GM18505 (cell line): ENCODE data around the gene CCDC57.

Experiments used
- ATAC-seq: cut with Tn5 transposase; IDR thresholded peaks from one replicate; pipeline ENCODE4 v1.9.1; 2021; ENCODE audit not compliant: unreplicated experiment
- POLR2A ChIP-seq: IDR thresholded peaks from 4 replicates; pipeline ENCODE4 v1.6.1; 2011; ENCODE audit warnings: borderline replicate concordance; ENCODE audit not compliant: insufficient read depth, insufficient read length; ENCODE audit errors: extremely low read depth

Gene CCDC57

DNA sequence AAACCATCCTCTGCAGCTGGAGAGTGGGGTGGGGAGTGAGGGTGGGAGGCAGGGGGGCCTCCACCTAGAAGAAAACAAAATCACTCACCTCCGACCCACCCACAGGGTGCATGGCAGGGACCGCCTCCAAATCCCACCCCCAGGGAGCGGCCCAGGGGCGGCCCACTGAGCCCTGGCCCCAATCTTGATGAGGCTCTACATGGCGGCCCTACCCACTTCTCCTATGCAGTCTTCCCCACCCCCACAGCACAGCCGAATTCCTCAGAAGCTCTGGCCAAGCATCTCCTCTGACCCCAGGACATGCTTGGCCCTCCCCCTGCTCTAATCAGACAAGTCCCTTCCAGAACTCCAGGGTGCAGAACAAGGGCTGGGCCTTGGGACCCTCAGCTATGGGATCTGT is 96.4 kb downstream of the CCDC57 start:
- TF ChIP-seq POLR2A: no peak
- ATAC-seq: no peak

- ATAC-seq: no peak
- TF ChIP-seq POLR2A: no peak
These were observed 97.8 kb downstream of the CCDC57 start for GRCh38 chr17:82114872-82115271.

DNA sequence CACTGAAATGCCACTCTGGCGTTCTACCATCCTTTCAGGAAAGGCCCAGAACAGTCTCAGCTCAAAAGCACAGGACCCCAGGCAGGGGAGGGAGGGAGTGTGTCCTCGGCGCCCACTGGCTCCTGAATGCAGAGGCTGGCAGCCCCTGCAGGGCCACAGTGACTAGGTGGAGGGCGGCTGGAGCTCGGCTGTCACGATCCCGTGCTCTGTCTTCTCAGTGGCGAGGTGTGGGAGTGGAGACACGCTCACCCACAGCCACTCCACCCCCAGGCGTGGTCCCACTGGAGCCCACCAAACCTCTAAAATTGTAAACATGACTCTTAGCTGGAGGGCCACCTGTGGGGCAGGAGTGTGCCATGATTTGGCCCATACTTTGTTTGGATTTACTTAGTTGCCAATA is 98.2 kb downstream of the CCDC57 start:
- ATAC-seq: no peak
- no peak for TF ChIP-seq POLR2A

- no peak for TF ChIP-seq POLR2A
- no peak for ATAC-seq
These were observed 98.7 kb downstream of the CCDC57 start for GRCh38 chr17:82113941-82114340.

DNA sequence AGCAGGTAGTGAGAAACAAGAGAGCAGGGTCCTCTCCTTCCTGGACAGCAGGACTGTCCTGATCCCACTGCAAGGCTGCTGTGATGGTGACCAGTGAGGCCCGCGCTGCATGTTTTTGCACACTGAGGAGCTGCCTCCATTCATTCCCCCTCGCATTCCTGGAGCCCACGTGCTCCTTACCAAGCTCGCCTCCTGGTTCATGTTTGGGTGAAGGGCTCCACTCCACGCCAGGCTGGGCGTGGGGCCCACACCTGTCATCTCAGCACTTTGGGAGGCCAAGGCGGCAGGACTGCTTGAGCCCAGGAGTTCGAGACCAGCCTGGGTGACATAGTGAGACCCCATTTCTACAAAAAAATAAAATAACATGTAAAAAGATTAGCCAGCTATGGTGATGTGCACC is 99.2 kb downstream of the CCDC57 start:
- TF ChIP-seq POLR2A: no peak

DNA sequence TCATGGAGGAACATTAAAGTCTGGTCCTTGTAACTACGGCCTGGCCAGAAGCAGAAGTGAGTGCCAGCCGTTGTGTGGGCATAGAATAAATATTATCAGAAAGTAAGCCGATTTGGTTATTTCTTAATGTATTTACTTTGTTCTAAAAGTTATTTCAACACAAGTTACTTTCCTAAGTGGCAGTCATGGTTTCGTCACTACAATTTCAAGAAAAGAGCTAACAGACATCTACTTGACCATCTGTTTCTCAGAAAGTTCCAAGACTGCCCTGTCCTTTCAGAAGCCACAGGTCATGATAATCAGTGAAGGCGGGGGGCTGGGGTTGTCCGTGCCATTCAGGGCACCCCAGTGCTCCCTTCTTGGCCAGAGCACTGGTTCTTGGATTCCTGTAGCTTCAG is 99.7 kb downstream of the CCDC57 start:
- no peak for TF ChIP-seq POLR2A
- ATAC-seq: no peak

More for the DNA sequence above, 99.2 kb downstream of the CCDC57 start:
- ATAC-seq: no peak

DNA sequence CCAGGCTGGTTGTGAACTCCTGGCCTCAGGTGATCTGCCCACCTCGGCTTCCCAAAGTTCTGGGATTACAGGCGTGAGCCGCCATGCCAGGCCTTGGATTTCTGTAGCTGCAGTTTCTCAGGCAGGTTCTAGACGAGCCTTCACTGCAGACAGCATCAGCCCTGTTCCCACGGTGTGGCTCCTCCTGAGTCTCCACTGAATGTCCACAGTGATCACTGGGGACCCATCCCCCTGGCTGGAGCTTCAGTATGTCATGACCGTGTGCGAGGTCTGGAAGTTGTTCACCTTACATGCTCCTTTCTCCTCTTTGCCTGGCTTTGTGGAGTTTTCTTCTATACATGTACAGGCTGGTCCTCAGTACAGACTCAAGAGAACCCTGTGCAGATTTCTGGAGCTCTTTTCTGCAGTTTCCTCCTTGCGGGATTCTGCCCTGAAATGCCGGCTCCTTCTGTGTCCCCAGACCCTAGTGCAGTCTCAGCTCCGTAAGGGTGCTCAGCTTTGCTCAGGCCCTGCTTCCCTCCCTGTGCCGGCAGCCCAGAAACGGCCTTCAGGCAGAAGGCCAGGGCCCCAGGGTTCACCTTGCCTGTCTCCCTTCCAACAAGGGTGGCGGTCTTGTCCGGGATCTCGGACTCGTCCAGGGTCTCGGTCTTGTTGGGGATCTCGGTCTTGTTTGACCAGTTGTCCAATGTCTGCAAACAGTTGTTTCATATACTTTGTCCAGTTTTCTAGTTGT is 100.3 kb downstream of the CCDC57 start:
- TF ChIP-seq POLR2A: no peak
- ATAC-seq: no peak

- TF ChIP-seq POLR2A: no peak
- ATAC-seq: no peak
These were observed 102.3 kb downstream of the CCDC57 start for GRCh38 chr17:82110298-82110697.

DNA sequence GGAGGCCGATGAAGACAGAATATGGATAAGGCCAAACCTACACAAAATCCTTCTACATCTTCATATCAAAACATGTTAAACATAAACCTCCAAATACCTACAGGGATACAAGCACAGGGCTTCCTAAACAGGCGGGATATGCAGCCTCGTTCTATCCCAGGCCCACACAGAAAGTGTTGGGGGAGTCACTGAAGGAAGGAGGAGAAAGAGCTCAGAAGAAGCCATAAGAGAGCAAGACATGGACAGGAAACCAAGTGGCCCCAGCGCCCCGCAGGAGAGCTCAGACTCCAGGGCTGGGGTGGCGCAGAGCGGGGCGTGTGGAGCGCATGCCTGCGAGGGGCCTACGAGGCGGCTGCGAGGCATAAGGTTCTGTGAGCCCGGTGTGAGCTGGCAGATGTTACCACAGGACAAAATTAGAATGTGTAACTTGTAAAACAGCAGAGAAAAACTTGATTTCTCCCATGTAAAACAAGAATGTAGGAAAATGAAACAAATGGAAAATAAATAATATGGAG is 103.6 kb downstream of the CCDC57 start:
- no peak for ATAC-seq
- no peak for TF ChIP-seq POLR2A

- TF ChIP-seq POLR2A: no peak
- no peak for ATAC-seq
These were observed 104.1 kb downstream of the CCDC57 start for GRCh38 chr17:82108496-82108945.

DNA sequence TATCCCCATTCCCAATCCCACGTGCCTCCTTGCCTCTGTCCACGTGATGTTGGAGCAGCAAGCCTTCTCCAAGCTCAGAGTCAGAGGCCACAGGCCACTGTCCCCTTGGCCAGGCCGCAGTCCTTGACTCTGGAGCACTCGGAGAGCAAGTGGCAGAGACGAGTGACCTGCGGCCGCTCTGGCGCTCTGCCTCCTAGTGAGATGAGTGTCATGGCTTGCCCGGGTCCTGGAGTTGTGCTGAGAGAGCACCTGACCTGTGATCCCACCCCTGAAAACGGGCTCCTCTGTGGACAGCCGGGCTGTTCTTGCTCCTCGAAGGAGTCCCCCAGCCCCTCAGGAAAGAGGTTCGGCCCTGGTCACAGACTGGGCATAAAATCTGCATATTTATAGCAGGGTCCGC is 104.6 kb downstream of the CCDC57 start:
- ATAC-seq: no peak
- no peak for TF ChIP-seq POLR2A

DNA sequence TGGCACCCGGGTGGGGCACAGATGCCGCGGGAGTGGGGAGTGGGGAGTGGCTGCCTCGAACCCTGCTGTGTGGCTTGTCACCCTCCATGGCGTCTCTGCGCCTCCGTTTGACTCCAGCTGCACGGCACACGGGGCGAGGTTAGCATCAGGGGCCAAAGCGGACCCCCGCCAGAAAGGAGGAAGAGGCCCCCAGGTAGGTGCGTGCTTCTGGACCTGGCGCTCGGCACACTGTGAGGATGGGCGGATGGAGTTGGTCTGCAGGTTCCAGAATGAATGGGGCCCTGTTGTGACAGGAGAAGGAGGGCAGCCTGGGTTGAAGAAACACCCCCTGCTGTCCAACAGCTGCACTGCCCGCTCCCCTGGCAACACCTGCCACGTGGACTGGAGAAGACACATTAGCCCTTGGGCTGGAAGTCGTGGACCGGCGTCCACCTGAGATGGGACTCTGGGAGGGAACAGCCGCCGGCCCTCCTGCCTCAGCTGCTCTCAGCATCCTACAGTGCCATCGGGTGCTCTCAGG is 105.2 kb downstream of the CCDC57 start:
- ATAC-seq: no peak
- TF ChIP-seq POLR2A: no peak

DNA sequence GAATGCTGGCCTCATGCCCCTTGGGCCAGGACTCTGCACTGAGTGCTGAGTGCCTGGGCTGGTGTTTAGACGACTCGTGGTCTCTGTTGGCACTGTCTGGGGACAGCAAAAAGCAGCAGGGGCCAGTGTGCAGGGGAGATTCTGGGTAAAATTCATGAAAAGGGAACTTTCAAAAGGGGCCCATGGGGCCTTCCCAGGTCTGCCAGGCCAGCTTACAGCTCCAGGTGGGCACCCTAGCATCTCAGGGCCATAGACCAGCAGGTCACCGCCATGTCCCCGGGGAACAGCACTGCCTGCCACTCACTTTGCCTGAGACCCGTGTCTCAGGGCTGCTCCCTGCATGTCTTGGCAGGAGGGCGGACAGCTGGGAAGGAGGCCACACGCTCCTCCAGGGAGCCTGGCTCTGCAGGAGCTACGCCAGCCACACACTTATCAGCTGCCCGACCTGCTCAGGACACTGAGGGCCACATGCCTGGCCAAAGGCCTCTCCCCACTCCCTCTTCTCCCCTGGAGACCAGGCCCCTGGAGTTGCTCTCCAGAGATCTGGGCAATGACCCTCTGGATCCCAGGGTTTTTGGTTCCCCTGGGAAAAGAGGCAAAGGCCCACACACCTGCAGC is 105.8 kb downstream of the CCDC57 start:
- TF ChIP-seq POLR2A: no peak
- ATAC-seq: no peak
